GM19239 (cell line): ENCODE results near the gene ARMH2.

ENCODE experiments used
- DNase-seq: peaks from one replicate; pipeline ENCODE4 v3.0.0; 2011; ENCODE audit warnings: low spot score; ENCODE audit not compliant: insufficient read length
- FAIRE-seq: peaks from 2 replicates; lab custom pipeline; 2011; peaks lifted over from hg19 to GRCh38; lab: Jason Lieb, UNC

ARMH2 gene

GRCh38 chr6:24821860-24822444, 23.2 kb upstream of the ARMH2 start:
- FAIRE-seq, result no peak
- DNase-seq, result no peak

- DNase-seq (no peak), FAIRE-seq (no peak)
Observed at GRCh38 chr6:24818346-24818745, 19.6 kb upstream of the ARMH2 start.

- FAIRE-seq (no peak), DNase-seq (no peak)
Observed at GRCh38 chr6:24809728-24810127, 11.0 kb upstream of the ARMH2 start.

GRCh38 chr6:24807584-24807983, 8.9 kb upstream of the ARMH2 start:
- DNase-seq (no peak), FAIRE-seq (no peak)

GRCh38 chr6:24802271-24803059, 3.7 kb upstream of the ARMH2 start:
- DNase-seq (no peak), FAIRE-seq (no peak)

- no peak for DNase-seq
- FAIRE-seq, result no peak
Observed at GRCh38 chr6:24799541-24799915, 811 bp upstream of the ARMH2 start.

GRCh38 chr6:24797596-24798216, 1.0 kb downstream of the ARMH2 start:
- no peak for DNase-seq
- FAIRE-seq, result no peak

GRCh38 chr6:24796616-24797290, 2.0 kb downstream of the ARMH2 start:
- no peak for DNase-seq
- FAIRE-seq, result no peak

- FAIRE-seq, result no peak
- DNase-seq, result no peak
Observed at GRCh38 chr6:24795106-24795505, 3.6 kb downstream of the ARMH2 start.

- DNase-seq (no peak), FAIRE-seq (no peak)
Observed at GRCh38 chr6:24788031-24788665, 10.6 kb downstream of the ARMH2 start.

GRCh38 chr6:24780206-24780605, 18.5 kb downstream of the ARMH2 start:
- DNase-seq, result no peak
- FAIRE-seq, result no peak

- FAIRE-seq (no peak), DNase-seq (no peak)
Observed at GRCh38 chr6:24779416-24780016, 19.2 kb downstream of the ARMH2 start.

GRCh38 chr6:24778878-24779277, 19.8 kb downstream of the ARMH2 start:
- DNase-seq, result no peak
- no peak for FAIRE-seq

- no peak for FAIRE-seq
- no peak for DNase-seq
Observed at GRCh38 chr6:24778121-24778520, 20.6 kb downstream of the ARMH2 start.

- FAIRE-seq (no peak), DNase-seq (no peak)
Observed at GRCh38 chr6:24777227-24777626, 21.5 kb downstream of the ARMH2 start.

GRCh38 chr6:24775520-24776058, 23.1 kb downstream of the ARMH2 start:
- FAIRE-seq (no peak), DNase-seq (no peak)

GRCh38 chr6:24774696-24775519, 23.8 kb downstream of the ARMH2 start, which contains the start of gene GMNN:
Gene GMNN, plus strand, starts transcription at chr6:24774937. Its CDS starts 2,310 bp downstream, at chr6:24777247.
- FAIRE-seq (peak; percentile 90), DNase-seq (peak; percentile 85)

GRCh38 chr6:24768361-24768760, 30.4 kb downstream of the ARMH2 start:
- no peak for FAIRE-seq

More at GRCh38 chr6:24768361-24768760, 30.4 kb downstream of the ARMH2 start:
- DNase-seq, result no peak
